Prostate gland (tissue), 2 donors: ENCODE measurements around the gene NCF4. TPM values are rescaled to one million over a fixed set of nuclear protein-coding genes. Genes with fewer than 3 reads are reported as not detected.

ENCODE experiments used
- DNase-seq: peaks from one replicate; pipeline ENCODE4 v3.0.0-alpha.2; 2019; ENCODE audit warnings: low spot score
- H3K27ac ChIP-seq, 2 donors: fragments of 200-600 bp; sonication (generic); 2 replicates each; pipeline ENCODE4 v1.5.1; 2017 to 2019
- H3K27me3 ChIP-seq: fragments of 200-600 bp; sonication (generic); replicated peaks from 2 replicates; pipeline ENCODE4 v1.5.1; 2019; ENCODE audit not compliant: insufficient read depth
- H3K36me3 ChIP-seq, 2 donors: fragments of 200-600 bp; sonication (generic); 1 replicate in 1 of 2; 2 replicates in 1 of 2; pipeline versions ENCODE4 v1.5.1 to v1.8.1; 2017 to 2019
- H3K4me1 ChIP-seq: fragments of 200-600 bp; sonication (generic); replicated peaks from 2 replicates; pipeline ENCODE4 v1.5.1; 2019
- H3K4me3 ChIP-seq, 2 donors: fragments of 200-600 bp; sonication (generic); 2 replicates each; pipeline ENCODE4 v1.5.1; 2017 to 2019
- H3K9me3 ChIP-seq: fragments of 200-600 bp; sonication (generic); 2 replicates; pipeline ENCODE4 v1.5.1; 2017
- CTCF ChIP-seq, 4 experiments: fragments of 200-600 bp in 2 of 4; fragments of 450-650 bp in 2 of 4; sonication (generic) in 2 of 4; IDR thresholded peaks; 1 replicate in 3 of 4; 2 replicates in 1 of 4; pipeline ENCODE4 v1.5.1; 2016 to 2019; ENCODE audit warnings: antibody characterized with exemption in 4 of 4, mild to moderate bottlenecking in 2 of 4, moderate library complexity in 2 of 4
- POLR2A ChIP-seq: fragments of 450-650 bp; IDR thresholded peaks from one replicate; pipeline ENCODE4 v1.6.1; 2016; ENCODE audit warnings: antibody characterized with exemption, mild to moderate bottlenecking
- POLR2AphosphoS5 ChIP-seq: sonication (generic); formaldehyde crosslinking; IDR thresholded peaks from one replicate; pipeline ENCODE4 v1.6.1; 2017; ENCODE audit warnings: antibody characterized with exemption
- WGBS: methylation state at CpG from one replicate; pipeline ENCODE4 v1.1.5; 2018; 5-methylcytosine and 5-hydroxymethylcytosine counted together
- intact Hi-C: fragments of 100-400 bp; cut with DNase I; formaldehyde crosslinking; loops from one replicate; pipeline ENCODE4 v1.14.2; 2022
- total RNA-seq, 2 donors: library from RNA; depleted of rRNA; stranded (reverse); fragments of >200 nt; gene quantifications; one replicate each; pipeline ENCODE4 v1.1.0, GENCODE V29; 2016

NCF4 gene
- total RNA-seq, 2 donors from 2014 or later = 0.91 to 3.5 TPM

- 80% methylated on average over 5 of the region's 5 CpGs for WGBS
These were observed 24.9 kb upstream of the NCF4 start for GRCh38 chr22:36835903-36836302.

GRCh38 chr22:36838119-36839030, 22.4 kb upstream of the NCF4 start:
- WGBS = 56% methylated on average over 10 of the region's 10 CpGs
- Histone ChIP-seq H3K36me3 (no peaks in the 10 kb centered on the region), H3K4me3 (no peak overlapping the region), H3K27ac (no peak overlapping the region), H3K27me3 (no peaks in the 10 kb centered on the region), H3K4me1 (no peaks in the 10 kb centered on the region), H3K9me3 (no peaks in the 10 kb centered on the region)
- intact Hi-C loops = no loop called here
- no peak for DNase-seq
- no peak for TF ChIP-seq POLR2AphosphoS5
- no peak for TF ChIP-seq POLR2A
- no peak for TF ChIP-seq CTCF (IDR thresholded peaks at IDR 0.05)

More at GRCh38 chr22:36835903-36836302, 24.9 kb upstream of the NCF4 start:
- Histone ChIP-seq H3K4me1 (no peaks in the 10 kb centered on the region), H3K27me3 (no peaks in the 10 kb centered on the region), H3K9me3 (no peaks in the 10 kb centered on the region), H3K27ac (no peak overlapping the region), H3K4me3 (no peak overlapping the region), H3K36me3 (no peaks in the 10 kb centered on the region)
- DNase-seq = no peak
- intact Hi-C loops = no loop called here
- TF ChIP-seq POLR2AphosphoS5 (no peak), CTCF (IDR thresholded peaks at IDR 0.05) (no peak), POLR2A (no peak)

GRCh38 chr22:36839356-36840073, 21.3 kb upstream of the NCF4 start:
- H3K27me3 ChIP-seq = no peaks in the 10 kb centered on the region
- no peak overlapping the region for H3K4me3 ChIP-seq
- no peak overlapping the region for H3K27ac ChIP-seq
- no peak for TF ChIP-seq POLR2A
- TF ChIP-seq CTCF (IDR thresholded peaks at IDR 0.05) = no peak
- no peak for TF ChIP-seq POLR2AphosphoS5
- 81% methylated on average over 10 of the region's 10 CpGs for WGBS
- H3K4me1 ChIP-seq = no peaks in the 10 kb centered on the region
- intact Hi-C loops = no loop called here
- DNase-seq = no peak
- no peaks in the 10 kb centered on the region for H3K36me3 ChIP-seq
- H3K9me3 ChIP-seq = no peaks in the 10 kb centered on the region

GRCh38 chr22:36840106-36840505, 20.7 kb upstream of the NCF4 start:
- Histone ChIP-seq H3K9me3 (no peaks in the 10 kb centered on the region), H3K27ac (no peak overlapping the region), H3K27me3 (no peaks in the 10 kb centered on the region), H3K4me3 (no peak overlapping the region), H3K4me1 (no peaks in the 10 kb centered on the region), H3K36me3 (no peaks in the 10 kb centered on the region)
- intact Hi-C loops = no loop called here
- 60% methylated on average over 8 of the region's 8 CpGs for WGBS
- TF ChIP-seq POLR2A (no peak), POLR2AphosphoS5 (no peak), CTCF (IDR thresholded peaks at IDR 0.05) (no peak)
- DNase-seq = no peak
